ENCODE measurements around the gene ADAM33. TPM values are rescaled to one million over a fixed set of nuclear protein-coding genes. Genes with fewer than 3 reads are reported as not detected.

The ADAM33 gene
- total RNA-seq, 1 donor, result 11.2 TPM

DNA sequence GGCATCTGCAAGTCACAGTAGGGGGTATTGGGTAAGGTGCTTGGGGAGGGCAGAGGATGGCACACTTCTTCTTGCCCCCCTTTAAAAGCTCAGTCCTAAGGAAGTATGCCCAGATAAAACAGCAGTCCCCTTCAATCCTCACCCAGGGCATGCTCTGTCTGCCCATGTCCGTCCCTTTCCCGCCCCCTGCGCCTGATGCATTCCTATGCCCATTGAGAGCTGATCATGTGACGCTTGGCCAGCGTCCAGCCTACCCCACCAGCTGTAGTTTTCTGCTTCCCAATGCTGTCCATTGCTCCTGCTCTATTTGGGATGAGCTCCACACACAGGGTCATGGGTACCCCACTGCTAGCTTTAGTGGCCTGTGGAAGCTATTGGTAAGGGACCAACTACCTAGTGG, 22.3 kb upstream of the ADAM33 start:
- Histone ChIP-seq H2AFZ (ENCODE audit: low read length) (no peak overlapping the region), H3K4me3 (ENCODE audit: insufficient read depth, low read length) (no peak overlapping the region), H3K27me3 (ENCODE audit: insufficient read depth, low read length) (no peaks in the 10 kb centered on the region), H3K4me1 (ENCODE audit: insufficient read depth, low read length) (no peaks in the 10 kb centered on the region), H3K79me2 (ENCODE audit: insufficient read depth, low read length) (no peaks in the 10 kb centered on the region), H3K4me2 (ENCODE audit: insufficient read depth, low read length) (no peak overlapping the region), H4K20me1 (ENCODE audit: insufficient read depth, low read length) (no peaks in the 10 kb centered on the region), H3K36me3 (ENCODE audit: insufficient read depth, low read length) (no peaks in the 10 kb centered on the region), H3K9me3 (ENCODE audit: low read depth, low read length) (no peaks in the 10 kb centered on the region), H3K27ac (ENCODE audit: low read depth, low read length) (no peak overlapping the region)
- DNase-seq (ENCODE audit: insufficient read length, low spot score, missing footprints), result peak; percentile 42
- TF ChIP-seq, protein P1, sequence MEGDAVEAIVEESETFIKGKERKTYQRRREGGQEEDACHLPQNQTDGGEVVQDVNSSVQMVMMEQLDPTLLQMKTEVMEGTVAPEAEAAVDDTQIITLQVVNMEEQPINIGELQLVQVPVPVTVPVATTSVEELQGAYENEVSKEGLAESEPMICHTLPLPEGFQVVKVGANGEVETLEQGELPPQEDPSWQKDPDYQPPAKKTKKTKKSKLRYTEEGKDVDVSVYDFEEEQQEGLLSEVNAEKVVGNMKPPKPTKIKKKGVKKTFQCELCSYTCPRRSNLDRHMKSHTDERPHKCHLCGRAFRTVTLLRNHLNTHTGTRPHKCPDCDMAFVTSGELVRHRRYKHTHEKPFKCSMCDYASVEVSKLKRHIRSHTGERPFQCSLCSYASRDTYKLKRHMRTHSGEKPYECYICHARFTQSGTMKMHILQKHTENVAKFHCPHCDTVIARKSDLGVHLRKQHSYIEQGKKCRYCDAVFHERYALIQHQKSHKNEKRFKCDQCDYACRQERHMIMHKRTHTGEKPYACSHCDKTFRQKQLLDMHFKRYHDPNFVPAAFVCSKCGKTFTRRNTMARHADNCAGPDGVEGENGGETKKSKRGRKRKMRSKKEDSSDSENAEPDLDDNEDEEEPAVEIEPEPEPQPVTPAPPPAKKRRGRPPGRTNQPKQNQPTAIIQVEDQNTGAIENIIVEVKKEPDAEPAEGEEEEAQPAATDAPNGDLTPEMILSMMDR (IDR thresholded peaks at IDR 0.05; ENCODE audit: extremely low read depth, low read depth, low read length), result no peak

DNA sequence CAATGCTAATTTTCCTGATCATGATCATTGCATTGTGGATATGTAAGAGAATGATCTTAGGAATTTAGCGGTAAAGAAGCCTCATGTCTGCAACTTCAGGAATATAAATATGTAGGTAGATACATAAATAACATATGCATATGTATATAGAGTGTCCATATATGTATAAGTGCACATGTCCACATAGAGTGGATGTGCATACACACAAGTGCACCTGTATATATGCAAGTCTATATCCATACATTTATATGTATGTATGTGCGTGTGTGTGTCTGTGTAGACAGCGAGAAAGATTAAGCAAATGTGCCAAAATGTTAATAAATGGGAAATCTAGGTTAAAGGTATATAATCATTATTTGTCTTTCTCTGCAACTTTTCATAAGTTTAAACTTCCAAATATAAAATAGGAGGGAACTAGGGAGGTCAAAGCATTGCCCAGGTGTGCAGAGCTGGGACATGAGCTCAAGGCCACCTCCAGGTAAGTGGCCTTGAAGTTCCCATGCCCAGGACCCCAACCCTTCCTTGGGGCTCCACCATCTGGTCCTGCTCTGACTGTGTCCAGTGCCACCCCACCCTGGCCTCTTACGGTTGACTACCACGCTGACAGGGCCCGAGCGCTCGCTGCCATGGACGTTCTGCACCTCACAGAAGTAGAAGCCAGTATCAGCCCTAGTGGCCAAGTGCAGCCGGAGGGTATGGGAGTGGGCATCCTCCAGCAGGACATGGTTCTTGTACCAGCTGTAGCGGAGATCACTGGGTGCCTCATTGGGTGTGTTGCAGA, 21.0 kb upstream of the ADAM33 start:
- no peaks in the 10 kb centered on the region for H3K79me2 ChIP-seq (ENCODE audit: insufficient read depth, low read length)

DNA sequence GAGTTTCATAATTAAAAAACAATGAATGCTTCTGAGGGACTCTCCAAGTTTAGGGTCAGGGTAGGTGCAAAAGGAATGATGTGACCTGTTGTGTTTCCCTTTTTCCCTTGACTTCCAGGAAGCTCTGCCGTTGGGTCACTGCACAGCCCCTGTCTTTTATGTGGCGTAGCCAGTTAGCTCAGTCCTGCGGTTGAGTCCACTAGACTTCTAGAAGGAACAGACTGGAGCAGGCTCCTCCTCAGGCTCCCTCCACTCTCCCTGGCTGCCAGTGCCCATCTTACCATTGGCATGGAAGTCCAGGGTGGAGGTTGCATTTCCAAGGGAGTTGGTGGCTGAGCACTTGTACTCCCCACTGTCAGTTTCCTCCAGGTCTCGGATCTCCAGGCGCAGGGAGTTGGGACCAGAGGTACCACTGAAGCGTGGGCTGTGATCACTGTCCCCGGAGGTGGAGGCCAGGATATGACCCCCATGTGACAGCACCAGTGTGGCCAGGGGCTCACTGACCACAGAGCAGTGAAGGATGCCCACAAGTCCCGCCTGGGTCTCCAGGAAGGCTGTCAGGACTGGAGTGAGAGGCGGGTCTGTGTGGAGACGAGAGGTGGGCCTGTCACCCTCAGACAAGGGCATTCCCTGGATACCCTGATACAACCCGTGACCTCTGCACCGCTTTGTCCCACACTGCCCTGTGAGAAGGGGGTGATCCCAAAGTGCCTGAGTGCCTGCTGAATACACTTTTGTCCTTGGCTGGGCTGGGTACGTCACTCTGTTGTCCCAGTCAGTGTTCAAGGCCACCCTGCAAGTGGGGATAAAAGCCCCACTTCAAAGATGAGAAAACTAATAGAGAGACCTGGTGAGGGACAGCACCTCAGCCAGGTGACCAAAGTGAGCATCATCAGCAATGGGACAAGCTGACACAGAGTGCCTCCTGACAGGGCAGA, 19.5 kb upstream of the ADAM33 start:
- DNase-seq (ENCODE audit: insufficient read length, low spot score, missing footprints), result peak; percentile 72
- H3K4me1 ChIP-seq (ENCODE audit: insufficient read depth, low read length), result no peaks in the 10 kb centered on the region
- no peaks in the 10 kb centered on the region for H3K79me2 ChIP-seq (ENCODE audit: insufficient read depth, low read length)
- TF ChIP-seq, protein P1 (IDR thresholded peaks at IDR 0.05; ENCODE audit: extremely low read depth, low read depth, low read length), result no peak
- H2AFZ ChIP-seq (ENCODE audit: low read length), result no peak overlapping the region
- H4K20me1 ChIP-seq (ENCODE audit: insufficient read depth, low read length), result no peaks in the 10 kb centered on the region
- H3K27ac ChIP-seq (ENCODE audit: low read depth, low read length), result no peak overlapping the region
- no peaks in the 10 kb centered on the region for H3K9me3 ChIP-seq (ENCODE audit: low read depth, low read length)
- no peak overlapping the region for H3K4me2 ChIP-seq (ENCODE audit: insufficient read depth, low read length)
- H3K4me3 ChIP-seq (ENCODE audit: insufficient read depth, low read length), result no peak overlapping the region
- H3K36me3 ChIP-seq (ENCODE audit: insufficient read depth, low read length), result no peaks in the 10 kb centered on the region
- no peaks in the 10 kb centered on the region for H3K27me3 ChIP-seq (ENCODE audit: insufficient read depth, low read length)

More for the DNA sequence above, 21.0 kb upstream of the ADAM33 start:
- Histone ChIP-seq H3K27me3 (ENCODE audit: insufficient read depth, low read length) (no peaks in the 10 kb centered on the region), H3K4me3 (ENCODE audit: insufficient read depth, low read length) (no peak overlapping the region), H3K27ac (ENCODE audit: low read depth, low read length) (no peak overlapping the region), H3K4me1 (ENCODE audit: insufficient read depth, low read length) (no peaks in the 10 kb centered on the region), H3K4me2 (ENCODE audit: insufficient read depth, low read length) (no peak overlapping the region), H3K36me3 (ENCODE audit: insufficient read depth, low read length) (no peaks in the 10 kb centered on the region), H2AFZ (ENCODE audit: low read length) (no peak overlapping the region), H4K20me1 (ENCODE audit: insufficient read depth, low read length) (no peaks in the 10 kb centered on the region), H3K9me3 (ENCODE audit: low read depth, low read length) (no peaks in the 10 kb centered on the region)
- peak; percentile 47 for DNase-seq (ENCODE audit: insufficient read length, low spot score, missing footprints)
- TF ChIP-seq, protein P1 (IDR thresholded peaks at IDR 0.05; ENCODE audit: extremely low read depth, low read depth, low read length), result no peak

DNA sequence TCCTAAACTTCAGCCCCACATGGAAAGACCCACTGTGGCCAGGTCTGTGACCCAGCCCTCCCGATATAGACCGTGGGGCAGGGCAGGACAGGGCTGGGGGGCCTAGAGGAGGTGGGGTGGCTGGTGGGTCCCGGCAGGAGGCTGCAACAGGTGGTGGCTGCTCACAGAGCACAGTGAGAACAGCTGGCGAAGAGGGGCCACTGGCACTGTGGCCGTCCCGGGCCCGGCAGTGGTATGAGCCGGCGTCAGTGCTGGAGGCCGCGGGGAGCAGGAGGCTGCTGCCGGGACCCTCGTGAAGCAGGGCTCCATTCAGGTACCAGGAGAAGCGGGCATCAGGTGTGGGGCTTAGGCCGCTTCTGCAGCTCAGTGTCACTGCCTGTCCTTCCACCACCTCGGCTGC, 17.2 kb upstream of the ADAM33 start:
- Histone ChIP-seq H3K4me2 (ENCODE audit: insufficient read depth, low read length) (no peak overlapping the region), H3K36me3 (ENCODE audit: insufficient read depth, low read length) (no peaks in the 10 kb centered on the region), H3K79me2 (ENCODE audit: insufficient read depth, low read length) (no peaks in the 10 kb centered on the region), H3K27me3 (ENCODE audit: insufficient read depth, low read length) (no peaks in the 10 kb centered on the region), H2AFZ (ENCODE audit: low read length) (no peak overlapping the region), H3K4me1 (ENCODE audit: insufficient read depth, low read length) (no peaks in the 10 kb centered on the region), H3K9me3 (ENCODE audit: low read depth, low read length) (no peaks in the 10 kb centered on the region), H3K27ac (ENCODE audit: low read depth, low read length) (no peak overlapping the region), H4K20me1 (ENCODE audit: insufficient read depth, low read length) (no peaks in the 10 kb centered on the region), H3K4me3 (ENCODE audit: insufficient read depth, low read length) (no peak overlapping the region)
- TF ChIP-seq, protein P1 (IDR thresholded peaks at IDR 0.05; ENCODE audit: extremely low read depth, low read depth, low read length), result no peak
- peak; percentile 37 for DNase-seq (ENCODE audit: insufficient read length, low spot score, missing footprints)
